GM18868 (cell line): ENCODE data around the gene TBATA.

Source experiments
- ATAC-seq: cut with Tn5 transposase; IDR thresholded peaks from one replicate; pipeline ENCODE4 v1.9.1; 2021; ENCODE audit warnings: mild to moderate bottlenecking, moderate library complexity; ENCODE audit not compliant: unreplicated experiment

TBATA gene

DNA sequence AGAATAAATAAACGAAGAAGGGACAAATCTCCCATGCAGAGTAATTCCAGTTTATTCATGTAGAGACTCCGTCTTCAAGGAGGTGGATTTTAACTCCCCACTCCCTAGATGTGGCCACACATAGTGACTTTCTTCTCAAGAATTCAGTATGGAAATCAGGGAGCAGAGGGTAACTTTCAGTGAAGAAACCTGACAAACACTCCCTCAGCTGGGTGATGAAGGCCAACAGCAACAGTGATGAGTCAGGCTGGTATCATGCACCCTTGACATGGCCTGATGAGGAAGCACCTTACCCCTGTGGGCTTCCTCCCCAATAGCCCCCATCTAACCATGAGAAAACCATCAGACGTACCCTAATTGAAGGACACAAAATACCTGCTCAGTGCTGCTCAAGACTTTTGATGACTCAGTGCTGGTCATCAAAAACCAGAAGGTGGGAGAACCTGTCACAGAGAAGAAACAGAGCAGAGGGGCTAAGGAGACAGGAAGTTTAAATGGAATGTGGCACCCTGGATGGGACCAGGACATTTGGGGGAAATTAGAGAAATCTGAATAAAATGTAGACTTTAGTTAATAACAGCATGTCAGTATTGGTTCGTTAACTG is 62.3 kb downstream of the TBATA start:
- ATAC-seq: no peak
